ENCODE measurements around the gene PDE6C.

The PDE6C gene

GRCh38 chr10:93612311-93612710 is at the start of gene PDE6C:
TSS of gene PDE6C (plus strand) at chr10:93612537. CDS start at chr10:93612726, 189 bp downstream.
- no peak for DNase-seq (ENCODE audit: low read depth)

- DNase-seq (ENCODE audit: low read depth), result no peak
These were observed 46.9 kb upstream of the PDE6C start for GRCh38 chr10:93565446-93565845.

GRCh38 chr10:93566435-93567276 is 45.7 kb upstream of the PDE6C start, which contains the start of gene FFAR4:
TSS of gene FFAR4 (plus strand) at chr10:93566665. CDS start at chr10:93566721, 56 bp downstream.
- no peak for DNase-seq (ENCODE audit: low read depth)

- no peak for DNase-seq (ENCODE audit: low read depth)
These were observed 44.8 kb upstream of the PDE6C start for GRCh38 chr10:93567277-93568104.

GRCh38 chr10:93568105-93568390 is 44.3 kb upstream of the PDE6C start:
- no peak for DNase-seq (ENCODE audit: low read depth)

- DNase-seq (ENCODE audit: low read depth), result no peak
These were observed 42.0 kb upstream of the PDE6C start for GRCh38 chr10:93570383-93570782.

GRCh38 chr10:93572606-93573005 is 39.7 kb upstream of the PDE6C start:
- no peak for DNase-seq (ENCODE audit: low read depth)

- DNase-seq (ENCODE audit: low read depth), result no peak
These were observed 39.1 kb upstream of the PDE6C start for GRCh38 chr10:93573051-93573909.

- no peak for DNase-seq (ENCODE audit: low read depth)
These were observed 38.4 kb upstream of the PDE6C start for GRCh38 chr10:93573924-93574323.

GRCh38 chr10:93576888-93577287 is 35.4 kb upstream of the PDE6C start:
- no peak for DNase-seq (ENCODE audit: low read depth)

GRCh38 chr10:93577565-93577964 is 34.8 kb upstream of the PDE6C start:
- no peak for DNase-seq (ENCODE audit: low read depth)

GRCh38 chr10:93579089-93579488 is 33.2 kb upstream of the PDE6C start:
- DNase-seq (ENCODE audit: low read depth), result no peak

- DNase-seq (ENCODE audit: low read depth), result no peak
These were observed 32.2 kb upstream of the PDE6C start for GRCh38 chr10:93579985-93580711.

- DNase-seq (ENCODE audit: low read depth), result no peak
These were observed 31.5 kb upstream of the PDE6C start for GRCh38 chr10:93580828-93581227.

GRCh38 chr10:93584445-93584844 is 27.9 kb upstream of the PDE6C start:
- DNase-seq (ENCODE audit: low read depth), result no peak

- no peak for DNase-seq (ENCODE audit: low read depth)
These were observed 22.4 kb upstream of the PDE6C start for GRCh38 chr10:93589648-93590562.

- no peak for DNase-seq (ENCODE audit: low read depth)
These were observed 21.7 kb upstream of the PDE6C start for GRCh38 chr10:93590638-93591037.

GRCh38 chr10:93591065-93591808 is 21.1 kb upstream of the PDE6C start:
- DNase-seq (ENCODE audit: low read depth), result no peak

GRCh38 chr10:93593254-93593653 is 19.1 kb upstream of the PDE6C start:
- no peak for DNase-seq (ENCODE audit: low read depth)

GRCh38 chr10:93593749-93594148 is 18.6 kb upstream of the PDE6C start:
- no peak for DNase-seq (ENCODE audit: low read depth)
